T-helper 9 cell (primary cell): ENCODE results near the gene LRRC47.

Experiments
- DNase-seq: peaks from one replicate; pipeline ENCODE4 v3.0.0-alpha.2; 2020

LRRC47 gene

GRCh38 chr1:3731583-3732433 is 64.5 kb downstream of the LRRC47 start:
- no peak for DNase-seq

- no peak for DNase-seq
Observed at GRCh38 chr1:3730543-3731247, 65.6 kb downstream of the LRRC47 start.

- no peak for DNase-seq
Observed at GRCh38 chr1:3729594-3730542, 66.4 kb downstream of the LRRC47 start.
